ENCODE measurements around the gene PCBP3.

The PCBP3 gene

DNA sequence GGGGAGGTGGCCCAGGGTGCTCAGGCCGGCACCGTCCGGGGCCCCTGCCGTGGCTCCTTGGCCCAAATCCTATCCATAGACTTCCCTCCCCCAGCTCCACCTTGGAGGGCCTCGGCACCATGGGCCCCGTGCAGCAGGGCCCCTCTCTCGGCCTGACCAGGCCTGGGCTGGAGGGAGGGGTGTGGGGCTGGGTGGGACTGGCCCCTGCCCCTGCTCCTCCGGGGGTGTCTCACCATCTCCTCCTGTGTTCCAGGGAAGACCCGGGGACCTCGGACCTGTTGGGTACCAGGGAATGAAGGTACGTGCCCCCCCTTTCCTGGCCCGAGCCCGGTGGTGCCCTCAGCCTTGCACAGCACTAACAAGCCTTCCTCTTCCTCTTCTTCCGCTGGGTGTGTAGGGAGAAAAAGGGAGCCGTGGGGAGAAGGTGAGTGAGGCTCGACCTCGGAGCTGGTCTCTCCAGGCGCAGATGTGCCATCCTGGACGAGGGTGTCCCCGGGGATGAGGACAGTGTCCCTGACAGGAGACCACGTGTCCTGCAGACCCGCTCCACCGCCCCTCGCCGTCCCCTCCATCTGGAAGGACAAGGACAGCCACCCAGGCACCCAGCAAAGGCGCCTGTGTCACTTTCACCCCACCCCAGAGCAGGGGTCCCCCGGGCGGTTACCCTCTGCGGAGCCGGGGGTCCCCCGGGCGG lies 346.0 kb downstream of the PCBP3 start:
- no peak for DNase-seq

DNA sequence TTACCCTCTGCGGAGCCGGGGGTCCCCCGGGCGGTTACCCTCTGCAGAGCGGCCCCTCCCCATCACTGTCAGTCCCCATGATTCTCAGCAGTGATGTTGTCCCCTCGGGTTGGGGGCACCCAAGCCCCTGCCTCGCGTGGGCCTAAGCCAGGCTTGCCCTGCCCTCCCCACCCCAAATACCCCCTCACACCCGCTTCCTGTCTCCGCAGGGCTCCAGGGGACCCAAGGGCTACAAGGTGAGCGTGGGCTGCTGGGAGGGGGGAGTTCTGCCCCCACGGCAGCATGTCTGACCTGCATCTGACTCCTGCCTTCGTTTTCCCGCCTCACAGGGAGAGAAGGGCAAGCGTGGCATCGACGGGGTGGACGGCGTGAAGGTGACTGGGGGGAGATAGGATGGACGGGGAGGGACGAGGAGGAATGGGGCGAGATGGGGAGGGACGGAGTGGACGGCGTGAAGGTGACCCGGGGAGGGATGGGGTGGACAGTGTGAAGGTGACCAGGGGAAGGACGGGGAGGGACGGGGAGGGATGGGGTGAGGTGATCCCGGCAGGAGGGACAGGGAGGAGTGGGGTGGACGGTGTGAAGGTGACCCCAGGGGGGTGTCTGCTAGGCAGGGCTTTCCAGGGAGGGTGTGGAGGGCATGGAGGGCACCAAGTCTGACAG lies 346.7 kb downstream of the PCBP3 start:
- DNase-seq: no peak

DNA sequence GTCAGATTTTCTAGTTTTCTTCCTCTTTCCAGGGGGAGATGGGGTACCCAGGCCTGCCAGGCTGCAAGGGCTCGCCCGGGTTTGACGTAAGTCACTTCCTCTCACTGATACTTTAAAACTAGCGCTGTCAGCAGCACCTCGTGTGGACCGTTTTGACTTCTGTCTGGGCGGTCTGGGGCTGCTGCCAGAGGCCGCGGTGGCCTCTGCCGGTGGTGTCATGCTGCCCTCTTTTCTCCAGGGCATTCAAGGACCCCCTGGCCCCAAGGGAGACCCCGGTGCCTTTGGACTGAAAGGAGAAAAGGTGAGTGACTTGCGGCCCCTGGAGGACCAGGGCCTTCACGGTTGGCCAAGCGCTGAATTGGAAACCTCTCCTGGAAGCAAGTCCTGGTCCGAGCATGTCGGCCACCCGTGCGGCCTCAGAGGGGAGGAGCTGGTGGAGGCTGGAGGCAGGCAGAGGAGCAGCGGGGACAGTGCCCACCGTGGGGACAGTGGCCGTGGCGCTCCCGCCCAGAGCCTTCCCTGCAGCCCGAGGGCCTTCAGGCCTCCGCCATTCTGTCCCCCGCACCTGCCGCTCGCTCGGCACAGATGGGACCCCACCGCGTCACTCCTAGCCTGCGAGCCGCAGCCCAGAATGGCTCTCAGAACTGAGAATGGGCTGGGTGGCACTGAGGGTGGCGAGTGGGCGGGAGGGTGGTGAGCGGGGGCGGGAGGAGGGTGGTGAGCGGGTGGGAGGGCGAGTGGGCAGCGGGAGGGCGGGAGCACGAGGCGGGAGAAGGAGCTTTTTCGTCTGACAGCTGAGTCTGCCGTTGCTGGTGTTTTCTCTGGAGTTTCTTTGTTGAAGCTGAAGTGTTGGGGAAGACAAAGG lies 347.4 kb downstream of the PCBP3 start:
- peak in 1 of 2 donors; percentile 10 for DNase-seq

DNA sequence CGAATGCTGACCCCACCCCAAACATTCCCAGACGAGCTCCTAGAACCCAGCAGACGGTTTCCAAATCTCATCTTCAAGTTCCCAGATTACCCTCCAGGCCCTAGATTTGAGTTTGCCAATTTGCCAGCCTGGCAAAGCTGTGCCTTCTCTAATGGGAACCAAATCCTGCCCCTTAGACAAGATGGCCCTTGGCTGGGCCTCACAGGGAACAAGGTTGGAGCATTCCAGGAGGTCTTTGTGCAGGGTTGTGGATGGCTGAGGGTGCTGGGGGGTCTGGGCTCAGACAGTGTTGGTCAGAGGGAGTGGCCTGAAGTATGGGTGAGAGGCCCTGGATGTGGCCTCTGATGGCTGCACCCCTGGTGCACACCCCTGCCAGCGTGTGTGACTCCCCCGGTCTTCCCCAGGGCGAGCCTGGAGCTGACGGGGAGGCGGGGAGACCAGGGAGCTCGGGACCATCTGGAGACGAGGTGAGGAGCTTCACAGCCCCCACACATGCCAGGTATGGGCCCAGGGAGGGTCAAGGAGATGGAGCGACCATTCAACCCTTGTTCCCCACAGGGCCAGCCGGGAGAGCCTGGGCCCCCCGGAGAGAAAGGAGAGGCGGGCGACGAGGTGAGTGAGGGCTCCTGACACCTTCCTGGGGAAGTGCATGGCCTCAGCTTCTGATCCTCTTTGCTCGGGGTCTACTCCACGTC lies 348.2 kb downstream of the PCBP3 start:
- DNase-seq: peak in 1 of 2 donors; percentile 6

All from CD4-positive, alpha-beta T cell treated with Interleukin-4 for 1 hour (primary cell).